Esophagus muscularis mucosa (tissue), 4 donors: Measurements from ENCODE around the gene BLOC1S6. TPM values are rescaled to one million over a fixed set of nuclear protein-coding genes. Genes with fewer than 3 reads are reported as not detected.

ENCODE experiments used
- DNase-seq: peaks from one replicate; pipeline ENCODE4 v3.0.0-alpha.2; 2017; ENCODE audit errors: extremely low spot score
- H3K27ac ChIP-seq, 4 donors: fragments of 200-600 bp; sonication (generic); replicated peaks in 1 of 4; 1 replicate in 3 of 4; 2 replicates in 1 of 4; pipeline ENCODE4 v1.5.1; 2016 to 2019; ENCODE audit warnings: mild to moderate bottlenecking in 1 of 4
- H3K27me3 ChIP-seq, 4 donors: fragments of 200-600 bp; sonication (generic); one replicate each; pipeline versions ENCODE4 v1.5.1 to v1.6.0; 2016 to 2019
- H3K36me3 ChIP-seq, 4 donors: fragments of 200-600 bp; sonication (generic); one replicate each; pipeline ENCODE4 v1.5.1; 2016 to 2019
- H3K4me1 ChIP-seq, 4 donors: fragments of 200-600 bp; sonication (generic); one replicate each; pipeline ENCODE4 v1.5.1; 2016 to 2019
- H3K4me3 ChIP-seq, 4 donors: fragments of 200-600 bp; sonication (generic); 1 replicate in 2 of 4; 2 replicates in 2 of 4; pipeline ENCODE4 v1.5.1; 2016 to 2019; ENCODE audit warnings: mild to moderate bottlenecking in 4 of 4, moderate library complexity in 1 of 4
- H3K9me3 ChIP-seq, 4 donors: fragments of 200-600 bp; sonication (generic); 1 replicate in 3 of 4; 2 replicates in 1 of 4; pipeline ENCODE4 v1.5.1; 2016 to 2019
- CTCF ChIP-seq, 3 experiments: fragments of 200-600 bp in 2 of 3; fragments of 450-650 bp in 1 of 3; sonication (generic) in 2 of 3; IDR thresholded peaks; one replicate each; pipeline ENCODE4 v1.5.1; 2017 to 2019; ENCODE audit warnings: antibody characterized with exemption in 3 of 3, mild to moderate bottlenecking in 2 of 3, moderate library complexity in 1 of 3
- EP300 ChIP-seq: sonication (generic); formaldehyde crosslinking; IDR thresholded peaks from one replicate; pipeline ENCODE4 v1.6.1; 2017; ENCODE audit warnings: antibody characterized with exemption
- POLR2A ChIP-seq: fragments of 450-650 bp; IDR thresholded peaks from one replicate; pipeline ENCODE4 v1.6.1; 2017; ENCODE audit warnings: antibody characterized with exemption, moderate library complexity, mild to moderate bottlenecking, low read depth
- POLR2AphosphoS5 ChIP-seq, 2 donors: sonication (generic); formaldehyde crosslinking; IDR thresholded peaks; one replicate each; pipeline ENCODE4 v1.6.1; 2017; ENCODE audit warnings: antibody characterized with exemption in 2 of 2
- WGBS: methylation state at CpG from one replicate; pipeline ENCODE4 v1.1.5; 2018; 5-methylcytosine and 5-hydroxymethylcytosine counted together
- intact Hi-C: fragments of 100-400 bp; cut with DNase I; formaldehyde crosslinking; loops from one replicate; pipeline ENCODE4 v1.15.1; 2023
- total RNA-seq, 4 donors: library from RNA; depleted of rRNA; stranded (reverse); fragments of >200 nt; gene quantifications; one replicate each; pipeline versions ENCODE4 v1.1.0 to v1.2.1, GENCODE V29; 2016

BLOC1S6 gene
- total RNA-seq, 4 donors from 2014 or later: 37.5 to 58.1 (median 49.2) TPM

- Histone ChIP-seq H3K4me3 (peak overlapping the region in 1 of 4 donors; percentile 10), H3K27me3 (no peaks in the 10 kb centered on the region), H3K27ac (peak overlapping the region; percentile 24 to 47 (median 28)), H3K36me3 (no peaks in the 10 kb centered on the region), H3K9me3 (peaks cover 0 to 13% (median 8%) of the 10 kb centered on the region in 4 donors), H3K4me1 (peaks cover 12 to 24% (median 19%) of the 10 kb centered on the region in 4 donors)
- 67% methylated on average over 2 of the region's 2 CpGs for WGBS
- no peak for TF ChIP-seq POLR2AphosphoS5 (IDR thresholded peaks at IDR 0.05)
- no peak for TF ChIP-seq EP300
- intact Hi-C loops: loop anchor here (10.0 kb wide), 1 partner anchor 47 kb away; the partner anchor contains the start of gene BLOC1S6
- no peak for DNase-seq
Observed at GRCh38 chr15:45631776-45632175, 44.6 kb downstream of the BLOC1S6 start.

- intact Hi-C loops: loop anchor here (10.0 kb wide), 1 partner anchor 50 kb away; the partner anchor contains the start of gene BLOC1S6
- DNase-seq: peak; percentile 96
- Histone ChIP-seq H3K27me3 (no peaks in the 10 kb centered on the region), H3K4me1 (peaks cover 28 to 53% (median 47%) of the 10 kb centered on the region in 4 donors), H3K4me3 (peak within 1 kb of the TSS; percentile 72 to 97 (median 78)), H3K27ac (peak within 1 kb of the TSS; percentile 89 to 97 (median 92)), H3K9me3 (no peaks in the 10 kb centered on the region), H3K36me3 (no peaks in the 10 kb centered on the region)
- TF ChIP-seq EP300 (no peak), POLR2AphosphoS5 (IDR thresholded peaks at IDR 0.05) (peak in 1 of 2 donors; percentile 94), CTCF (IDR thresholded peaks at IDR 0.05) (no peak), POLR2A (peak; percentile 66)
- WGBS: 13% methylated on average over 2 of the region's 53 CpGs
Observed at GRCh38 chr15:45634432-45635190, 47.4 kb downstream of the BLOC1S6 start, which contains the start of gene SQOR. Gene SQOR, plus strand, starts transcription at chr15:45635029. Its CDS starts 23,895 bp downstream, at chr15:45658924.

GRCh38 chr15:45635191-45635638, 48.0 kb downstream of the BLOC1S6 start:
- no peaks in the 10 kb centered on the region for H3K9me3 ChIP-seq
- 0% methylated on average over 12 of the region's 29 CpGs for WGBS
- no peaks in the 10 kb centered on the region for H3K36me3 ChIP-seq
- H3K4me3 ChIP-seq: peak overlapping the region; percentile 72 to 97 (median 78)
- intact Hi-C loops: loop anchor here (10.0 kb wide), 1 partner anchor 50 kb away; the partner anchor contains the start of gene BLOC1S6
- H3K27ac ChIP-seq: peak overlapping the region; percentile 89 to 97 (median 92)
- no peak for TF ChIP-seq POLR2A
- TF ChIP-seq CTCF (IDR thresholded peaks at IDR 0.05): peak in 2 of 3 experiments; percentile 39 to 59
- TF ChIP-seq POLR2AphosphoS5 (IDR thresholded peaks at IDR 0.05): no peak
- no peak for TF ChIP-seq EP300
- H3K4me1 ChIP-seq: peaks cover 32 to 59% (median 53%) of the 10 kb centered on the region in 4 donors
- peak; percentile 95 for DNase-seq
- no peaks in the 10 kb centered on the region for H3K27me3 ChIP-seq

- H3K4me1 ChIP-seq: peaks cover 38 to 65% (median 59%) of the 10 kb centered on the region in 4 donors
- intact Hi-C loops: loop anchor here (10.0 kb wide), 1 partner anchor 51 kb away; the partner anchor contains the start of gene BLOC1S6
- H3K9me3 ChIP-seq: no peaks in the 10 kb centered on the region
- TF ChIP-seq CTCF (IDR thresholded peaks at IDR 0.05) (no peak), EP300 (no peak), POLR2A (no peak), POLR2AphosphoS5 (IDR thresholded peaks at IDR 0.05) (no peak)
- no peak for DNase-seq
- no peaks in the 10 kb centered on the region for H3K36me3 ChIP-seq
- H3K4me3 ChIP-seq: peak overlapping the region; percentile 72 to 97 (median 78)
- peak overlapping the region; percentile 89 to 97 (median 92) for H3K27ac ChIP-seq
- no peaks in the 10 kb centered on the region for H3K27me3 ChIP-seq
- WGBS: 63% methylated on average over 17 of the region's 17 CpGs
Observed at GRCh38 chr15:45635763-45636292, 48.6 kb downstream of the BLOC1S6 start.

- Histone ChIP-seq H3K9me3 (no peaks in the 10 kb centered on the region), H3K27me3 (no peaks in the 10 kb centered on the region), H3K36me3 (no peaks in the 10 kb centered on the region), H3K4me3 (peak overlapping the region; percentile 24 to 39 (median 30)), H3K27ac (peak overlapping the region; percentile 81 to 90 (median 83)), H3K4me1 (peaks cover 51 to 73% (median 72%) of the 10 kb centered on the region in 4 donors)
- no peak for DNase-seq
- TF ChIP-seq EP300 (no peak), CTCF (IDR thresholded peaks at IDR 0.05) (no peak), POLR2AphosphoS5 (IDR thresholded peaks at IDR 0.05) (no peak), POLR2A (no peak)
- 47% methylated on average over 1 of the region's 1 CpG for WGBS
- intact Hi-C loops: loop anchor here (10.0 kb wide), 1 partner anchor 52 kb away; the partner anchor contains the start of gene BLOC1S6
Observed at GRCh38 chr15:45637141-45637540, 50.0 kb downstream of the BLOC1S6 start.
